Measurements from ENCODE around the gene KAT6B.

DNA sequence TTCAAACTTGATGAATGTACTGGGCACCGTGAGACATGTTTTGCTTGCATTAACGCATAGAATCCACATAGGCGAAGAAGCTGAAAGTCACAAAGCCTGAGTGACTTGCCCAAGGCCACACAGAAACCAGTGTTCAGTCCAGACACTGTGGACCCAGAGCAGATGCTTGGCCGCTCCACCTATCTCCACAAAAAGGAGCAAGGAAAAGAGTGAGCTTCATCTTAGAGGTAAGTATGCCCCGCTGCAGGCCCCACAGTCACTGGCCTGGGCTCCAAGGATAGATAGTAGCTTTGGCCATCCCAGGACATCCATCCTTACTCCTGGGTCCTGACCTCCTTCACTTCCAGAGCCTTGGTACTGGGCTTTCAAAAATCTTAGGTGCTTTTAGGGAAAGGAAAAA lies 224.9 kb downstream of the KAT6B start:
- TF ChIP-seq, protein P1, sequence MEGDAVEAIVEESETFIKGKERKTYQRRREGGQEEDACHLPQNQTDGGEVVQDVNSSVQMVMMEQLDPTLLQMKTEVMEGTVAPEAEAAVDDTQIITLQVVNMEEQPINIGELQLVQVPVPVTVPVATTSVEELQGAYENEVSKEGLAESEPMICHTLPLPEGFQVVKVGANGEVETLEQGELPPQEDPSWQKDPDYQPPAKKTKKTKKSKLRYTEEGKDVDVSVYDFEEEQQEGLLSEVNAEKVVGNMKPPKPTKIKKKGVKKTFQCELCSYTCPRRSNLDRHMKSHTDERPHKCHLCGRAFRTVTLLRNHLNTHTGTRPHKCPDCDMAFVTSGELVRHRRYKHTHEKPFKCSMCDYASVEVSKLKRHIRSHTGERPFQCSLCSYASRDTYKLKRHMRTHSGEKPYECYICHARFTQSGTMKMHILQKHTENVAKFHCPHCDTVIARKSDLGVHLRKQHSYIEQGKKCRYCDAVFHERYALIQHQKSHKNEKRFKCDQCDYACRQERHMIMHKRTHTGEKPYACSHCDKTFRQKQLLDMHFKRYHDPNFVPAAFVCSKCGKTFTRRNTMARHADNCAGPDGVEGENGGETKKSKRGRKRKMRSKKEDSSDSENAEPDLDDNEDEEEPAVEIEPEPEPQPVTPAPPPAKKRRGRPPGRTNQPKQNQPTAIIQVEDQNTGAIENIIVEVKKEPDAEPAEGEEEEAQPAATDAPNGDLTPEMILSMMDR (tag by site-specific recombination; IDR thresholded peaks at IDR 0.05), result no peak
- TF ChIP-seq ZNF660 (tag by site-specific recombination; IDR thresholded peaks at IDR 0.05) (no peak), ZNF776 (tag by site-specific recombination; IDR thresholded peaks at IDR 0.05; ENCODE audit: borderline replicate concordance) (no peak), ZFP3 (tag by site-specific recombination; IDR thresholded peaks at IDR 0.05; ENCODE audit: low read depth) (no peak), ZFP37 (tag by site-specific recombination; IDR thresholded peaks at IDR 0.05) (no peak), SP2 (tag by site-specific recombination; IDR thresholded peaks at IDR 0.05) (no peak), ZNF792 (tag by site-specific recombination; IDR thresholded peaks at IDR 0.05) (no peak)
- TF ChIP-seq, protein P2, sequence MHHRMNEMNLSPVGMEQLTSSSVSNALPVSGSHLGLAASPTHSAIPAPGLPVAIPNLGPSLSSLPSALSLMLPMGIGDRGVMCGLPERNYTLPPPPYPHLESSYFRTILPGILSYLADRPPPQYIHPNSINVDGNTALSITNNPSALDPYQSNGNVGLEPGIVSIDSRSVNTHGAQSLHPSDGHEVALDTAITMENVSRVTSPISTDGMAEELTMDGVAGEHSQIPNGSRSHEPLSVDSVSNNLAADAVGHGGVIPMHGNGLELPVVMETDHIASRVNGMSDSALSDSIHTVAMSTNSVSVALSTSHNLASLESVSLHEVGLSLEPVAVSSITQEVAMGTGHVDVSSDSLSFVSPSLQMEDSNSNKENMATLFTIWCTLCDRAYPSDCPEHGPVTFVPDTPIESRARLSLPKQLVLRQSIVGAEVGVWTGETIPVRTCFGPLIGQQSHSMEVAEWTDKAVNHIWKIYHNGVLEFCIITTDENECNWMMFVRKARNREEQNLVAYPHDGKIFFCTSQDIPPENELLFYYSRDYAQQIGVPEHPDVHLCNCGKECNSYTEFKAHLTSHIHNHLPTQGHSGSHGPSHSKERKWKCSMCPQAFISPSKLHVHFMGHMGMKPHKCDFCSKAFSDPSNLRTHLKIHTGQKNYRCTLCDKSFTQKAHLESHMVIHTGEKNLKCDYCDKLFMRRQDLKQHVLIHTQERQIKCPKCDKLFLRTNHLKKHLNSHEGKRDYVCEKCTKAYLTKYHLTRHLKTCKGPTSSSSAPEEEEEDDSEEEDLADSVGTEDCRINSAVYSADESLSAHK (tag by site-specific recombination; IDR thresholded peaks at IDR 0.05), result no peak

Data from HEK293 (cell line).